ENCODE data around the gene DLL1. TPM values are rescaled to one million over a fixed set of nuclear protein-coding genes. Genes with fewer than 3 reads are reported as not detected.

Gene DLL1
- polyA plus RNA-seq, 3 donors: 0.17 TPM; not detected in 2

DNA sequence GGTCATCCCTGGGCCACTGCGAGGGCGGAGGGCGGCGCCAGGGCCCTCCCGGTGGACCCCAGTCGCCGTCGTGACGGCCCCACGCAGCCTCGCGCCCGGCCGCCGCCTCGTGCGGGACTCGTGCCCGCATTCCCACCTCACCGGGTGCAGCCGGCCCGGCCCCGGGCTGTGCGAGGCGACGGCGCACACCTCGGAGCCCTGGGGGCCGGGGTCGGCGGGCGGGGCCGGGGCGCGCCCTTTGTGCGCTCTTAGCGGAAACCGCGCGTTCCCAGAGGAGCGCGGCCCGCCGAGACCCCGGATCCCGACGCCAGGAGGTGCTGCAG is 5.5 kb upstream of the DLL1 start:
- no peaks in the 10 kb centered on the region for H4K20me1 ChIP-seq (ENCODE audit: insufficient read depth, low read length)
- peaks cover 70 to 93% of the 10 kb centered on the region in 2 donors for H3K27me3 ChIP-seq (ENCODE audit: control insufficient read depth in 2 of 2, insufficient read depth in 2 of 2, low read length in 2 of 2)
- DNase-seq: no peak
- H2AFZ ChIP-seq (ENCODE audit: insufficient read depth, low read depth, low read length, poor library complexity, severe bottlenecking): peak overlapping the region; percentile 71
- H3K27ac ChIP-seq (ENCODE audit: low read depth in 1 of 2, low read length in 2 of 2): no peak overlapping the region
- H3K27ac Mint-ChIP-seq: no peak overlapping the region
- H3K9me3 ChIP-seq (replicated peaks in 1 of 2; ENCODE audit: control insufficient read depth in 1 of 2, insufficient read depth in 1 of 2, low read length in 2 of 2): peaks cover 7 to 39% of the 10 kb centered on the region in 2 donors
- intact Hi-C loops (cut with micrococcal nuclease): no loop called here
- TF ChIP-seq, protein P1, sequence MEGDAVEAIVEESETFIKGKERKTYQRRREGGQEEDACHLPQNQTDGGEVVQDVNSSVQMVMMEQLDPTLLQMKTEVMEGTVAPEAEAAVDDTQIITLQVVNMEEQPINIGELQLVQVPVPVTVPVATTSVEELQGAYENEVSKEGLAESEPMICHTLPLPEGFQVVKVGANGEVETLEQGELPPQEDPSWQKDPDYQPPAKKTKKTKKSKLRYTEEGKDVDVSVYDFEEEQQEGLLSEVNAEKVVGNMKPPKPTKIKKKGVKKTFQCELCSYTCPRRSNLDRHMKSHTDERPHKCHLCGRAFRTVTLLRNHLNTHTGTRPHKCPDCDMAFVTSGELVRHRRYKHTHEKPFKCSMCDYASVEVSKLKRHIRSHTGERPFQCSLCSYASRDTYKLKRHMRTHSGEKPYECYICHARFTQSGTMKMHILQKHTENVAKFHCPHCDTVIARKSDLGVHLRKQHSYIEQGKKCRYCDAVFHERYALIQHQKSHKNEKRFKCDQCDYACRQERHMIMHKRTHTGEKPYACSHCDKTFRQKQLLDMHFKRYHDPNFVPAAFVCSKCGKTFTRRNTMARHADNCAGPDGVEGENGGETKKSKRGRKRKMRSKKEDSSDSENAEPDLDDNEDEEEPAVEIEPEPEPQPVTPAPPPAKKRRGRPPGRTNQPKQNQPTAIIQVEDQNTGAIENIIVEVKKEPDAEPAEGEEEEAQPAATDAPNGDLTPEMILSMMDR (IDR thresholded peaks at IDR 0.05): no peak
- no peak overlapping the region for H3K9ac ChIP-seq (ENCODE audit: insufficient read depth, low read length, poor library complexity, severe bottlenecking)
- no peaks in the 10 kb centered on the region for H3K36me3 ChIP-seq (replicated peaks in 1 of 2; ENCODE audit: control insufficient read depth in 1 of 2, insufficient read depth in 2 of 2, low read length in 2 of 2)
- H3K79me2 ChIP-seq (ENCODE audit: insufficient read depth, low read length): no peaks in the 10 kb centered on the region
- H3K4me1 ChIP-seq (ENCODE audit: control insufficient read depth in 1 of 2, insufficient read depth in 2 of 2, low read length in 2 of 2): peaks cover 45 to 48% of the 10 kb centered on the region in 2 donors
- peaks cover 54% of the 10 kb centered on the region for H3K4me1 Mint-ChIP-seq
- WGBS (ENCODE audit: insufficient coverage): 1% methylated on average over 47 of the region's 47 CpGs
- peak overlapping the region; percentile 84 for H3K4me2 ChIP-seq (replicated peaks; ENCODE audit: extremely low read depth, low read length, poor library complexity, severe bottlenecking)
- H3K4me3 Mint-ChIP-seq: no peak overlapping the region
- H3K27me3 Mint-ChIP-seq (ENCODE audit: low read depth in 3 of 3): peaks cover 73 to 94% (median 88%) of the 10 kb centered on the region in 3 donors
- peaks cover 2 to 39% (median 22%) of the 10 kb centered on the region in 7 donors for H3K9me3 Mint-ChIP-seq
- peak overlapping the region in 1 of 3 experiments; percentile 69 for H3K4me3 ChIP-seq (replicated peaks in 1 of 3; ENCODE audit: low read depth in 2 of 3, low read length in 3 of 3)
- peaks cover 0 to 17% of the 10 kb centered on the region in 2 donors for H3K36me3 Mint-ChIP-seq

DNA sequence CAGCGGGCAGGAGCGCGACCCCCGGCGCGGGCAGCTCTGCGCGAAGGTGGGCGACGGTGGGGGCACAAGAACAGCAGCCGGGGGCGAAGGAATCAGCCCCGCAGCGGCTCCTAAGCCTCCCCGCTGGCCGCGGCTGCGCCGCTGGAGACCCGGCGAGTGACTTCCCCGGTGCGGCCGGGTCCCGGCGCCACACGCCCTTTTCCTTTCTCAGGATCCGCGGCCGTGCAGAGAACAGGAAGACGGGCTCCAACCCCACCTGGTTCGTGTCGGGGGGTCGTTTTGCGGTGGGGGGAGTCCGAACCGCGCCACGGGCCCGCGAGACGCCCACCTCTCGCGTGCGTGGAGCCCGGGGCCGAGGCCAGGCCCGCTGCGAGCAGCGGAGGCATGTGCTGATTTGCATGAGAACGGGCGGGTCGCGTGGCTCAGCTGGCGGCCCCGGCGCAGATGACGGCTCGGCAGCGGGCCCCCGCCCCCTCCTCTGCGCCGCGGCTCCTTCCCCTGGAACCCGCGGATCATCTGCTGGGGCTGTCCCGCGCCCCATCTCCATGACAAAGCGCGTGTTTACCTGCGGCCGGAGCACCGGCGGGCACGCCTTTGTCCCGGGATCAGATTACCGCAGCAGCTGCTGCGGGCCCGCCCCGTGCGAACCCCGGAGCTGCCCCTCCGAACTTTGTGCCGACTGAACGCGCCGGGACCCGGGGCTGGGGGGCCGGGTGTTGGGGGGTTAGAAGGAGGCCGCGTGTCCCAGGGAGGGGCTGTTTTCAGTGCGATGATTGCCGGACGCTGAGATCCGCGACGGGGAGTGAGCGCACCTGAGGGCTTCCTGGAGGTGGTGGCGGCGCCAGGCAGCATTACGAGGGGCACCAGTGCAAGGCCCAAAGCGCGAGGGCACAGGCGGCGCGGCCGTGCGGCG is 4.9 kb upstream of the DLL1 start:
- Mint-ChIP-seq H3K4me1 (peaks cover 55% of the 10 kb centered on the region), H3K27ac (peak overlapping the region in 1 of 7 donors; percentile 78), H3K27me3 (ENCODE audit: low read depth in 3 of 3) (peaks cover 76 to 96% (median 87%) of the 10 kb centered on the region in 3 donors), H3K9me3 (peaks cover 2 to 35% (median 18%) of the 10 kb centered on the region in 7 donors), H3K36me3 (peaks cover 0 to 16% of the 10 kb centered on the region in 2 donors), H3K4me3 (peak overlapping the region; percentile 78 to 92)
- peak overlapping the region; percentile 35 for H3K9ac ChIP-seq (ENCODE audit: insufficient read depth, low read length, poor library complexity, severe bottlenecking)
- peak overlapping the region; percentile 84 for H3K4me2 ChIP-seq (replicated peaks; ENCODE audit: extremely low read depth, low read length, poor library complexity, severe bottlenecking)
- intact Hi-C loops (cut with micrococcal nuclease): no loop called here
- peaks cover 70 to 92% of the 10 kb centered on the region in 2 donors for H3K27me3 ChIP-seq (ENCODE audit: control insufficient read depth in 2 of 2, insufficient read depth in 2 of 2, low read length in 2 of 2)
- peaks cover 2 to 39% of the 10 kb centered on the region in 2 donors for H3K9me3 ChIP-seq (replicated peaks in 1 of 2; ENCODE audit: control insufficient read depth in 1 of 2, insufficient read depth in 1 of 2, low read length in 2 of 2)
- H4K20me1 ChIP-seq (ENCODE audit: insufficient read depth, low read length): no peaks in the 10 kb centered on the region
- H3K79me2 ChIP-seq (ENCODE audit: insufficient read depth, low read length): no peaks in the 10 kb centered on the region
- H3K4me3 ChIP-seq (replicated peaks in 1 of 3; ENCODE audit: low read depth in 2 of 3, low read length in 3 of 3): peak overlapping the region in 1 of 3 experiments; percentile 69
- H3K27ac ChIP-seq (ENCODE audit: low read depth in 1 of 2, low read length in 2 of 2): no peak overlapping the region
- TF ChIP-seq, protein P1 (IDR thresholded peaks at IDR 0.05): no peak
- peak overlapping the region; percentile 71 for H2AFZ ChIP-seq (ENCODE audit: insufficient read depth, low read depth, low read length, poor library complexity, severe bottlenecking)
- H3K36me3 ChIP-seq (replicated peaks in 1 of 2; ENCODE audit: control insufficient read depth in 1 of 2, insufficient read depth in 2 of 2, low read length in 2 of 2): no peaks in the 10 kb centered on the region
- WGBS (ENCODE audit: insufficient coverage): under 1% methylated on average over 109 of the region's 109 CpGs
- peaks cover 47 to 54% of the 10 kb centered on the region in 2 donors for H3K4me1 ChIP-seq (ENCODE audit: control insufficient read depth in 1 of 2, insufficient read depth in 2 of 2, low read length in 2 of 2)
- DNase-seq: peak in 2 of 3 donors; percentile 29 to 52
